H9 (cell line): ENCODE data around the gene GTPBP4. TPM values are rescaled to one million over a fixed set of nuclear protein-coding genes. Genes with fewer than 3 reads are reported as not detected.

ENCODE experiments used
- DNase-seq: peaks from one replicate; pipeline ENCODE4 v3.0.0-alpha.2; 2017
- H2AFZ ChIP-seq: one replicate; pipeline ENCODE4 v1.6.1; 2013; ENCODE audit warnings: mild to moderate bottlenecking, low read length, control low read depth, moderate library complexity
- H2AK5ac ChIP-seq: 2 replicates; pipeline ENCODE4 v1.6.1; 2013; ENCODE audit warnings: low read length, control low read depth, mixed read lengths; ENCODE audit not compliant: insufficient read length
- H2BK120ac ChIP-seq: one replicate; pipeline ENCODE4 v1.6.1; 2013; ENCODE audit warnings: low read depth, mild to moderate bottlenecking, low read length, control low read depth, inconsistent platforms; ENCODE audit not compliant: poor library complexity, severe bottlenecking
- H2BK12ac ChIP-seq: 2 replicates; pipeline ENCODE4 v1.6.1; 2013; ENCODE audit warnings: low read length, control low read depth, mixed read lengths, low read depth; ENCODE audit not compliant: insufficient read length
- H2BK15ac ChIP-seq: 2 replicates; pipeline ENCODE4 v1.6.1; 2013; ENCODE audit warnings: low read depth, low read length, control low read depth
- H2BK20ac ChIP-seq: one replicate; pipeline ENCODE4 v1.6.1; 2013; ENCODE audit warnings: low read depth, mild to moderate bottlenecking, low read length, control low read depth, inconsistent platforms; ENCODE audit not compliant: poor library complexity, severe bottlenecking
- H2BK5ac ChIP-seq: 2 replicates; pipeline ENCODE4 v1.6.1; 2013; ENCODE audit warnings: low read length, control low read depth, mixed read lengths; ENCODE audit not compliant: insufficient read length
- H3K14ac ChIP-seq: 2 replicates; pipeline ENCODE4 v1.6.1; 2013; ENCODE audit warnings: low read length, control low read depth; ENCODE audit not compliant: insufficient read depth
- H3K18ac ChIP-seq: 2 replicates; pipeline ENCODE4 v1.6.1; 2013; ENCODE audit warnings: low read depth, mild to moderate bottlenecking, mixed read lengths, low read length, control low read depth; ENCODE audit not compliant: insufficient read length
- H3K23ac ChIP-seq: 2 replicates; pipeline ENCODE4 v1.6.1; 2013; ENCODE audit warnings: low read length, control low read depth, mixed read lengths, low read depth; ENCODE audit not compliant: insufficient read length
- H3K23me2 ChIP-seq: 2 replicates; pipeline ENCODE4 v1.6.1; 2013; ENCODE audit warnings: low read depth, mild to moderate bottlenecking, mixed read lengths, low read length, control low read depth; ENCODE audit not compliant: insufficient read length, poor library complexity, severe bottlenecking
- H3K27ac ChIP-seq: 2 replicates; pipeline ENCODE4 v1.5.1; 2013; ENCODE audit warnings: low read length, control low read depth, mixed read lengths, low read depth; ENCODE audit not compliant: insufficient read length
- H3K27me3 ChIP-seq: 2 replicates; pipeline ENCODE4 v1.6.1; 2013; ENCODE audit warnings: low read length, control low read depth, inconsistent platforms; ENCODE audit not compliant: insufficient read depth
- H3K4ac ChIP-seq: 2 replicates; pipeline ENCODE4 v1.6.1; 2013; ENCODE audit warnings: low read depth, mild to moderate bottlenecking, control low read depth, inconsistent platforms, low read length, moderate library complexity
- H3K4me1 ChIP-seq: 2 replicates; pipeline ENCODE4 v1.6.1; 2013; ENCODE audit warnings: low read length, control low read depth, inconsistent platforms; ENCODE audit not compliant: insufficient read depth
- H3K4me2 ChIP-seq: 2 replicates; pipeline ENCODE4 v1.6.1; 2013; ENCODE audit warnings: low read length, control low read depth, mixed read lengths; ENCODE audit not compliant: insufficient read length, insufficient read depth
- H3K56ac ChIP-seq: 2 replicates; pipeline ENCODE4 v1.6.1; 2013; ENCODE audit warnings: low read depth, mild to moderate bottlenecking, mixed read lengths, low read length, control low read depth; ENCODE audit not compliant: insufficient read length
- H3K79me1 ChIP-seq: 2 replicates; pipeline ENCODE4 v1.6.1; 2013; ENCODE audit warnings: low read depth, mild to moderate bottlenecking, moderate library complexity, low read length, control low read depth, inconsistent platforms; ENCODE audit not compliant: insufficient read depth, poor library complexity, severe bottlenecking
- H3K79me2 ChIP-seq: 2 replicates; pipeline ENCODE4 v1.6.1; 2013; ENCODE audit warnings: low read length, control low read depth, inconsistent platforms; ENCODE audit not compliant: insufficient read depth
- H3K9ac ChIP-seq: 2 replicates; pipeline ENCODE4 v1.6.1; 2013; ENCODE audit warnings: low read length, control low read depth, mixed read lengths; ENCODE audit not compliant: insufficient read length; ENCODE audit errors: extremely low read depth
- H3K9me3 ChIP-seq: one replicate; pipeline ENCODE4 v1.6.1; 2013; ENCODE audit warnings: low read depth, low read length, inconsistent platforms; ENCODE audit not compliant: control insufficient read depth
- H3T11ph ChIP-seq: one replicate; pipeline ENCODE4 v1.6.1; 2013; ENCODE audit warnings: mild to moderate bottlenecking, low read length, control low read depth, inconsistent platforms
- H4K20me1 ChIP-seq: one replicate; pipeline ENCODE4 v1.6.1; 2013; ENCODE audit not compliant: control insufficient read depth, insufficient read length, insufficient read depth
- H4K5ac ChIP-seq: 2 replicates; pipeline ENCODE4 v1.6.1; 2013; ENCODE audit warnings: low read depth, mild to moderate bottlenecking, mixed read lengths, low read length, control low read depth; ENCODE audit not compliant: insufficient read length
- H4K8ac ChIP-seq: replicated peaks from 2 replicates; pipeline ENCODE4 v1.6.1; 2013; ENCODE audit warnings: low read length, control low read depth, mixed read lengths, low read depth; ENCODE audit not compliant: insufficient read length
- H4K91ac ChIP-seq: 2 replicates; pipeline ENCODE4 v1.6.1; 2013; ENCODE audit warnings: low read depth, mild to moderate bottlenecking, moderate library complexity, mixed read lengths, low read length, control low read depth; ENCODE audit not compliant: insufficient read length
- H3K27ac Mint-ChIP-seq, 3 experiments: 2 replicates in 2 of 3; 3 replicates in 1 of 3; pipeline ENCODE4 v1.8.0; 2020 to 2021; ENCODE audit warnings: mixed read lengths in 3 of 3, mild to moderate bottlenecking in 1 of 3, moderate library complexity in 1 of 3
- H3K27me3 Mint-ChIP-seq: 2 replicates; pipeline ENCODE4 v1.8.0; 2021; ENCODE audit warnings: low read depth, mild to moderate bottlenecking, moderate library complexity, mixed read lengths
- H3K36me3 Mint-ChIP-seq, 3 experiments: 2 replicates in 2 of 3; 3 replicates in 1 of 3; pipeline ENCODE4 v1.8.0; 2020 to 2021; ENCODE audit warnings: low read depth in 3 of 3, mixed read lengths in 3 of 3; ENCODE audit not compliant: insufficient read depth in 1 of 3
- H3K4me1 Mint-ChIP-seq, 2 experiments: 2 replicates each; pipeline ENCODE4 v1.8.0; 2020; ENCODE audit warnings: mixed read lengths in 2 of 2
- H3K4me3 Mint-ChIP-seq, 2 experiments: 2 replicates in 1 of 2; 3 replicates in 1 of 2; pipeline ENCODE4 v1.8.0; 2020 to 2021; ENCODE audit warnings: mild to moderate bottlenecking in 2 of 2, mixed read lengths in 2 of 2, moderate library complexity in 1 of 2
- H3K9me3 Mint-ChIP-seq, 2 experiments: 2 replicates in 1 of 2; 3 replicates in 1 of 2; pipeline ENCODE4 v1.8.0; 2020; ENCODE audit warnings: mild to moderate bottlenecking in 2 of 2, mixed read lengths in 2 of 2, moderate library complexity in 1 of 2
- CTCF ChIP-seq: fragments of 200-600 bp; sonication (generic); conservative IDR thresholded peaks from 3 replicates; pipeline ENCODE4 v1.8.0; 2021; ENCODE audit warnings: antibody characterized with exemption, mild to moderate bottlenecking
- WGBS: extraction: QIAGEN DNeasy Blood & Tissue Kit; methylation state at CpG from one replicate; pipeline ENCODE4 v1.1.7; 2013; ENCODE audit warnings: missing lambda C conversion rate, low lambda C conversion rate, mixed read lengths; ENCODE audit not compliant: insufficient read length; ENCODE audit errors: extremely low coverage; 5-methylcytosine and 5-hydroxymethylcytosine counted together
- total RNA-seq: library from RNA; stranded (reverse); gene quantifications from 2 replicates; pipeline ENCODE4 v1.2.1, GENCODE V29; 2021

GTPBP4 gene
- total RNA-seq, 1 experiment from 2014 or later = 134 TPM

GRCh38 chr10:1050145-1050544 lies 61.9 kb downstream of the GTPBP4 start:
- no peak for TF ChIP-seq CTCF
- H2AFZ ChIP-seq = no peak overlapping the region
- no peak overlapping the region for H3K18ac ChIP-seq
- no peak for DNase-seq
- H3K4ac ChIP-seq = no peak overlapping the region
- Mint-ChIP-seq H3K4me1 (peaks cover 34% of the 10 kb centered on the region in 2 experiments), H3K4me3 (peak overlapping the region; percentile 93 to 96), H3K9me3 (no peaks in the 10 kb centered on the region; a peak in 1 of 5 replicates), H3K36me3 (peaks cover 20 to 49% (median 49%) of the 10 kb centered on the region in 3 experiments), H3K27me3 (no peaks in the 10 kb centered on the region), H3K27ac (peak overlapping the region in 2 of 3 experiments; percentile 98 to 100; a peak in 4 of 7 replicates)
- WGBS = no CpG with 5 or more reads among the region's 5 CpGs
- peaks cover 2% of the 10 kb centered on the region for H3K79me1 ChIP-seq
- H2BK5ac ChIP-seq = no peak overlapping the region
- no peak overlapping the region for H3T11ph ChIP-seq
- no peak overlapping the region for H2BK15ac ChIP-seq
- no peak overlapping the region for H3K23ac ChIP-seq
- H4K91ac ChIP-seq = no peak overlapping the region
- H3K27me3 ChIP-seq = no peaks in the 10 kb centered on the region
- H3K9ac ChIP-seq = peak overlapping the region; percentile 53
- peaks cover 29% of the 10 kb centered on the region for H3K79me2 ChIP-seq
- H3K23me2 ChIP-seq = peaks cover 5% of the 10 kb centered on the region
- no peaks in the 10 kb centered on the region for H3K9me3 ChIP-seq
- H3K27ac ChIP-seq = peak overlapping the region; percentile 41
- no peak overlapping the region for H4K8ac ChIP-seq
- H3K56ac ChIP-seq = no peak overlapping the region
- H2BK12ac ChIP-seq = no peak overlapping the region
- H4K5ac ChIP-seq = no peak overlapping the region
- H4K20me1 ChIP-seq = no peaks in the 10 kb centered on the region
- H2BK20ac ChIP-seq = no peak overlapping the region
- H2AK5ac ChIP-seq = no peak overlapping the region
- H3K14ac ChIP-seq = no peak overlapping the region
- H3K4me1 ChIP-seq = 0 out of 2 replicates have a peak, but pooled peaks cover 3% of the 10 kb centered on the region
- H3K4me2 ChIP-seq = peak overlapping the region; percentile 51
- H2BK120ac ChIP-seq = no peak overlapping the region
